MCF 10A (cell line): ENCODE data around the gene ZNF778. TPM values are rescaled to one million over a fixed set of nuclear protein-coding genes. Genes with fewer than 3 reads are reported as not detected.

Experiments used
- BruUV-seq: library from RNA; stranded (reverse); fragments of 400-500 nt; replicated peaks from 2 replicates; lab custom pipeline; 2021; lab: Mats Ljungman, UMichigan
- CTCF ChIA-PET: fragments of 300-600 bp; sonication (Branson Sonifier 250); formaldehyde crosslinking; extraction: SDS; loops from one replicate; lab custom pipeline; 2021; ENCODE audit warnings: antibody characterized with exemption, inconsistent platforms; lab: Yijun Ruan, JAX
- POLR2A ChIA-PET: fragments of 300-600, 350-650 bp; sonication (Branson Sonifier 250); formaldehyde crosslinking; extraction: SDS; loops from one replicate; lab custom pipeline; 2020; ENCODE audit warnings: antibody characterized with exemption, inconsistent platforms; lab: Yijun Ruan, JAX
- DNase-seq: peaks from one replicate; pipeline ENCODE4 v3.0.0-alpha.2; 2018; ENCODE audit not compliant: unreplicated experiment
- H3K27ac Mint-ChIP-seq: one replicate; pipeline ENCODE4 v1.8.0; 2022; ENCODE audit warnings: mild to moderate bottlenecking, low read depth, mixed read lengths; ENCODE audit not compliant: unreplicated experiment
- H3K27me3 Mint-ChIP-seq: one replicate; pipeline ENCODE4 v1.8.0; 2022; ENCODE audit warnings: mixed read lengths; ENCODE audit not compliant: insufficient read depth, unreplicated experiment
- H3K36me3 Mint-ChIP-seq: one replicate; pipeline ENCODE4 v1.8.0; 2022; ENCODE audit warnings: mild to moderate bottlenecking, moderate library complexity, mixed read lengths; ENCODE audit not compliant: insufficient read depth, unreplicated experiment
- H3K4me1 Mint-ChIP-seq: one replicate; pipeline ENCODE4 v1.8.0; 2022; ENCODE audit warnings: mixed read lengths; ENCODE audit not compliant: insufficient read depth, unreplicated experiment
- H3K4me3 Mint-ChIP-seq: one replicate; pipeline ENCODE4 v1.8.0; 2022; ENCODE audit warnings: mild to moderate bottlenecking, moderate library complexity, mixed read lengths; ENCODE audit not compliant: unreplicated experiment
- H3K9me3 Mint-ChIP-seq: one replicate; pipeline ENCODE4 v1.8.0; 2022; ENCODE audit warnings: mixed read lengths; ENCODE audit not compliant: unreplicated experiment
- CTCF ChIP-seq: fragments of 200-600 bp; IDR thresholded peaks from one replicate; pipeline ENCODE4 v1.8.0; 2022; ENCODE audit warnings: antibody characterized with exemption, mild to moderate bottlenecking; ENCODE audit not compliant: unreplicated experiment
- intact Hi-C: fragments of 100-400 bp; cut with micrococcal nuclease; formaldehyde crosslinking; loops from 2 replicates; pipeline ENCODE4 v1.14.1; 2022
- total RNA-seq: library from RNA; stranded (reverse); gene quantifications from 2 replicates; pipeline ENCODE4 v1.2.3, GENCODE V29; 2022

The ZNF778 gene
- total RNA-seq, 1 experiment from 2014 or later: 15.8 TPM

GRCh38 chr16:89207993-89208392 is 9.5 kb upstream of the ZNF778 start:
- POLR2A ChIA-PET: no interaction called here
- BruUV-seq: no TSS peak
- CTCF ChIA-PET: interaction anchor here (1.2 kb wide), 1 partner anchor 351 kb away, joined by 4 read pairs; no protein-coding TSS in a partner anchor
- no peak for DNase-seq
- Mint-ChIP-seq H3K9me3 (no peaks in the 10 kb centered on the region), H3K27me3 (peaks cover 7% of the 10 kb centered on the region), H3K36me3 (no peaks in the 10 kb centered on the region), H3K4me3 (no peak overlapping the region), H3K4me1 (no peaks in the 10 kb centered on the region), H3K27ac (no peak overlapping the region)
- intact Hi-C loops: no loop called here
- no peak for TF ChIP-seq CTCF

- H3K36me3 Mint-ChIP-seq: no peaks in the 10 kb centered on the region
- no peak overlapping the region for H3K4me3 Mint-ChIP-seq
- TF ChIP-seq CTCF: no peak
- intact Hi-C loops: no loop called here
- H3K9me3 Mint-ChIP-seq: no peaks in the 10 kb centered on the region
- ChIA-PET CTCF (no interaction called here), POLR2A (interaction anchor here (0.8 to 2.0 kb wide), 2 partner anchors 397 to 508 kb away, joined by 3 to 5 read pairs; partner anchors contain the start of gene APRT)
- no peaks in the 10 kb centered on the region for H3K27me3 Mint-ChIP-seq
- no peaks in the 10 kb centered on the region for H3K4me1 Mint-ChIP-seq
- no TSS peak for BruUV-seq
- no peak overlapping the region for H3K27ac Mint-ChIP-seq
- DNase-seq: no peak
These were observed 7.9 kb upstream of the ZNF778 start for GRCh38 chr16:89209522-89210044.

GRCh38 chr16:89210165-89210903 is 7.2 kb upstream of the ZNF778 start:
- Mint-ChIP-seq H3K27ac (no peak overlapping the region), H3K4me3 (no peak overlapping the region), H3K36me3 (no peaks in the 10 kb centered on the region), H3K4me1 (no peaks in the 10 kb centered on the region), H3K27me3 (no peaks in the 10 kb centered on the region), H3K9me3 (no peaks in the 10 kb centered on the region)
- TF ChIP-seq CTCF: no peak
- CTCF ChIA-PET: no interaction called here
- no TSS peak for BruUV-seq
- POLR2A ChIA-PET: interaction anchor here (2.0 kb wide), 1 partner anchor 398 kb away, joined by 5 read pairs; the partner anchor contains the start of gene APRT
- intact Hi-C loops: no loop called here
- no peak for DNase-seq

DNA sequence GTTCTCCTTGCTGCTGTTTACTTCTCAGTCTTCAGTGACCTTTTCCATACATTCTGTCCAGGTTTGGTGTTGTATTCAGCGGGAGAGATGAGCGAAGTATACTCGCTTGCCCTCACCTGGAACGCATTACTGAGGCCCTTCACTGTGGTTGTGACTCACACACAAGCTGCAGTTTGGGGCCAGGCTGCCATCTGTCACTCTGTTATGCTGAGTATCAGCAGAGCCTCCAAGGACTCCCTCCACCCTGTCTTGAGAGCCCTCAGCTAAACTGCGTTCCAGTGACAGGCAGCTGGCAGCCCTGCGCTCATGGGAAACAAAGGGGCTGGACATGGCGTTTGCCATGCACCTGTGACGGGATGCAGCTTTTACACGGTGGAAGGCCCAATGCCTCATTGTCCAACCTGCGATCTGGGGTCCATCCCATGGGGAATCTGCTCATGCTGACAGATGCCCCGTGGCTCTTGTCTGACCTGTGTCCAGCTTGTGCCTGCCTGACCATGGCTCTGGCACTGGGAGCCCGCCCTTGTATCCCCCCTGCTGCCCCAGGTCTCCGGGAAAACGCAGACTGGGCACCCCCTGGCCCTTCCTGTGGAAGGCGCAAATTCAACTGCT is 6.5 kb upstream of the ZNF778 start:
- POLR2A ChIA-PET: interaction anchor here (2.0 kb wide), 1 partner anchor 399 kb away, joined by 5 read pairs; the partner anchor contains the start of gene APRT

More for the DNA sequence above, 6.5 kb upstream of the ZNF778 start:
- no peak for DNase-seq
- Mint-ChIP-seq H3K4me1 (no peaks in the 10 kb centered on the region), H3K27ac (no peak overlapping the region), H3K4me3 (no peak overlapping the region), H3K27me3 (no peaks in the 10 kb centered on the region), H3K36me3 (no peaks in the 10 kb centered on the region), H3K9me3 (no peaks in the 10 kb centered on the region)
- CTCF ChIA-PET: interaction anchor here (0.6 kb wide), 2 partner anchors 38 to 171 kb away, joined by 3 read pairs; no protein-coding TSS in a partner anchor
- TF ChIP-seq CTCF: no peak
- no TSS peak for BruUV-seq
- intact Hi-C loops: no loop called here
